Coronary artery (tissue), 2 donors: Measurements from ENCODE around the gene ACOXL.

ENCODE experiments used
- DNase-seq: peaks from one replicate; pipeline ENCODE4 v3.0.0-alpha.2; 2017; ENCODE audit warnings: low spot score
- H3K27ac ChIP-seq, 2 donors: fragments of 200-600 bp; sonication (generic); one replicate each; pipeline ENCODE4 v1.5.1; 2016 to 2019
- H3K4me3 ChIP-seq: fragments of 200-600 bp; sonication (generic); 2 replicates; pipeline ENCODE4 v1.5.1; 2016; ENCODE audit warnings: mild to moderate bottlenecking, moderate library complexity
- CTCF ChIP-seq: fragments of 200-600 bp; sonication (generic); IDR thresholded peaks from one replicate; pipeline ENCODE4 v1.5.1; 2019; ENCODE audit warnings: antibody characterized with exemption

ACOXL gene

GRCh38 chr2:111049792-111050640 lies 317.6 kb downstream of the ACOXL start:
- H3K27ac ChIP-seq = no peak overlapping the region
- TF ChIP-seq CTCF = no peak

GRCh38 chr2:111050701-111051376 lies 318.5 kb downstream of the ACOXL start:
- Histone ChIP-seq H3K27ac (no peak overlapping the region), H3K4me3 (no peak overlapping the region)
- TF ChIP-seq CTCF = no peak
- DNase-seq = no peak

More at GRCh38 chr2:111049792-111050640, 317.6 kb downstream of the ACOXL start:
- DNase-seq = no peak
- H3K4me3 ChIP-seq = no peak overlapping the region

GRCh38 chr2:111052621-111053020 lies 320.2 kb downstream of the ACOXL start:
- H3K27ac ChIP-seq = no peak overlapping the region
- TF ChIP-seq CTCF = no peak
- H3K4me3 ChIP-seq = no peak overlapping the region
- no peak for DNase-seq

- TF ChIP-seq CTCF = no peak
- no peak for DNase-seq
- Histone ChIP-seq H3K27ac (no peak overlapping the region), H3K4me3 (no peak overlapping the region)
Observed at GRCh38 chr2:111053266-111053665, 320.9 kb downstream of the ACOXL start.

GRCh38 chr2:111053825-111054515 lies 321.6 kb downstream of the ACOXL start:
- no peak for DNase-seq
- Histone ChIP-seq H3K4me3 (no peak overlapping the region), H3K27ac (no peak overlapping the region)
- no peak for TF ChIP-seq CTCF

GRCh38 chr2:111054791-111055691 lies 322.7 kb downstream of the ACOXL start:
- no peak overlapping the region for H3K27ac ChIP-seq

More at GRCh38 chr2:111054791-111055691, 322.7 kb downstream of the ACOXL start:
- no peak for TF ChIP-seq CTCF
- DNase-seq = no peak
- H3K4me3 ChIP-seq = no peak overlapping the region
